Activated naive CD4-positive, alpha-beta T cell treated with anti-CD3 and anti-CD28 coated beads for 36 hours (primary cell): ENCODE results near the gene LRIG2. TPM values are rescaled to one million over a fixed set of nuclear protein-coding genes. Genes with fewer than 3 reads are reported as not detected.
A peak's percentile ranks its signal among the peaks of the same experiment; 100 is the strongest.
"Not testable (repeated sequence)": the region's sequence is repeated elsewhere in the genome, so short reads cannot be mapped to it uniquely, and the experiment has no call there.

Experiments used
- CTCF ChIA-PET: fragments of 350-600 bp; sonication (Branson Sonifier 250); formaldehyde crosslinking; loops from one replicate; lab custom pipeline; 2021; ENCODE audit warnings: antibody characterized with exemption; lab: Charles Lee
- DNase-seq: peaks from one replicate; pipeline ENCODE4 v3.0.0-alpha.2; 2020
- H3K27ac Mint-ChIP-seq: one replicate; pipeline ENCODE4 v1.8.0; 2021; ENCODE audit warnings: mild to moderate bottlenecking, mixed read lengths
- H3K27me3 Mint-ChIP-seq: one replicate; pipeline ENCODE4 v1.8.0; 2021; ENCODE audit warnings: low read depth, mixed read lengths
- H3K36me3 Mint-ChIP-seq: one replicate; pipeline ENCODE4 v1.8.0; 2021; ENCODE audit warnings: low read depth, mixed read lengths
- H3K4me1 Mint-ChIP-seq: one replicate; pipeline ENCODE4 v1.8.0; 2021; ENCODE audit warnings: low read depth, mixed read lengths
- H3K4me3 Mint-ChIP-seq: one replicate; pipeline ENCODE4 v1.8.0; 2021; ENCODE audit warnings: mild to moderate bottlenecking, moderate library complexity, mixed read lengths
- H3K9me3 Mint-ChIP-seq: one replicate; pipeline ENCODE4 v1.8.0; 2021; ENCODE audit warnings: mixed read lengths
- intact Hi-C: fragments of 100-400 bp; cut with micrococcal nuclease; formaldehyde crosslinking; loops from one replicate; pipeline ENCODE4 v1.15.1; 2023
- total RNA-seq, 2 experiments: library from RNA; stranded (reverse); gene quantifications; one replicate each; pipeline ENCODE4 v1.2.3, GENCODE V29; 2021

LRIG2 gene, protein sequence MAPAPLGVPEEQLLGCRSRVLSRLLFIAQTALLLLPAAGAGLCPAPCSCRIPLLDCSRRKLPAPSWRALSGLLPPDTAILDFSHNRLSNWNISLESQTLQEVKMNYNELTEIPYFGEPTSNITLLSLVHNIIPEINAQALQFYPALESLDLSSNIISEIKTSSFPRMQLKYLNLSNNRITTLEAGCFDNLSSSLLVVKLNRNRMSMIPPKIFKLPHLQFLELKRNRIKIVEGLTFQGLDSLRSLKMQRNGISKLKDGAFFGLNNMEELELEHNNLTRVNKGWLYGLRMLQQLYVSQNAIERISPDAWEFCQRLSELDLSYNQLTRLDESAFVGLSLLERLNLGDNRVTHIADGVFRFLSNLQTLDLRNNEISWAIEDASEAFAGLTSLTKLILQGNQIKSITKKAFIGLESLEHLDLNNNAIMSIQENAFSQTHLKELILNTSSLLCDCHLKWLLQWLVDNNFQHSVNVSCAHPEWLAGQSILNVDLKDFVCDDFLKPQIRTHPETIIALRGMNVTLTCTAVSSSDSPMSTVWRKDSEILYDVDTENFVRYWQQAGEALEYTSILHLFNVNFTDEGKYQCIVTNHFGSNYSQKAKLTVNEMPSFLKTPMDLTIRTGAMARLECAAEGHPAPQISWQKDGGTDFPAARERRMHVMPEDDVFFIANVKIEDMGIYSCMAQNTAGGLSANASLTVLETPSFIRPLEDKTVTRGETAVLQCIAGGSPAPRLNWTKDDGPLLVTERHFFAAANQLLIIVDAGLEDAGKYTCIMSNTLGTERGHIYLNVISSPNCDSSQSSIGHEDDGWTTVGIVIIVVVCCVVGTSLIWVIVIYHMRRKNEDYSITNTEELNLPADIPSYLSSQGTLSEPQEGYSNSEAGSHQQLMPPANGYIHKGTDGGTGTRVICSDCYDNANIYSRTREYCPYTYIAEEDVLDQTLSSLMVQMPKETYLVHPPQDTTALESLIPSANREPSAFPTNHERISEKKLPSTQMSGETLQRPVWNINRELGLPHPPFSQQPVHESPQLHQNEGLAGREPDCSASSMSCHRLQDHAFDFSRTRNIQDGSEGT
- 1 to 10 TPM; 7.7 to 9.1 TPM for total RNA-seq

DNA sequence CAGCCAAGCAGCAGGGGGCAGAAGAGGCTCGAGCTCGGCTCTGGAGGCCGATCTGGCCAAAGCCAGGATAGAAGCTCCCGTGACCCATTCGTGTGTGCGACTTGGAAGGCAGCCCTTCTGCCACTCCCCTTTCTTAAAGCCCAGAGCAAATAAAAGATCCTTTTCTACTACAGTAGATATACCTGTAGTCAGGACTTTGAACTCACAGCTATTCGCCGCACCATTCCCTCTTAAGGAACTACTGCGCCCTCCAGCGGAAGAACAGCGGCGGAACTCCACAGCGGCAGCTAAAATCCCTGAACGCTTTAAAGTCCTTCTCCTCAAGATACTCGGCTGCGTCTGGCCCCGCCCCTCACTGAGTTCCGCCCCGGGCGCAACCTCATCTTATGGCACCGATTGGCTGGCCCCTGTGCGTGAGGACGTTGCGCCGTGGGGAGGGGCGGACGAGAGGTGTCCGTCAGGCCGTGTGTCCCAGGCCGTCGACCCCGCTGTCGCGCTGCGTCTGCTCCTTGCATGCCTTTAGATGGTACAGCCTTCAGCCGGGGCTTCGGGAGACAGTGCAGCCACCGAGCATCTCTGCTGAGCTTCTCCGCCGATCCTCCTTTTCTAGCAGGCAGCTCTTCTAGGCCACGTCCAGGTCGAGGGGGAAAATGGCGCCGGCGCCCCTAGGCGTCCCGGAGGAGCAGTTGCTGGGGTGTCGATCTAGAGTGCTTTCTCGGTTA lies at the start of gene LRIG2:
Gene LRIG2, plus strand, starts transcription at position 442 of the 722 bp plus-strand sequence. Its CDS starts 209 bp downstream, at position 651.
- peak; percentile 99 for DNase-seq
- intact Hi-C loops, result loop anchor here (2.0 to 5.0 kb wide), 16 partner anchors 26 to 858 kb away; partner anchors contain the start of genes AP4B1, CAPZA1, DCLRE1B and MAGI3
- CTCF ChIA-PET, result interaction anchor here (0.5 to 2.8 kb wide), 62 partner anchors 9 to 1831 kb away, joined by 3 to 44 read pairs (median 4); partner anchors contain the start of genes PPM1J and SLC16A1
- Mint-ChIP-seq H3K27me3 (no peaks in the 10 kb centered on the region), H3K27ac (peak within 1 kb of the TSS; percentile 91), H3K4me1 (peaks cover 27% of the 10 kb centered on the region), H3K36me3 (peaks cover 5% of the 10 kb centered on the region), H3K9me3 (no peaks in the 10 kb centered on the region), H3K4me3 (peak within 1 kb of the TSS; percentile 94)

DNA sequence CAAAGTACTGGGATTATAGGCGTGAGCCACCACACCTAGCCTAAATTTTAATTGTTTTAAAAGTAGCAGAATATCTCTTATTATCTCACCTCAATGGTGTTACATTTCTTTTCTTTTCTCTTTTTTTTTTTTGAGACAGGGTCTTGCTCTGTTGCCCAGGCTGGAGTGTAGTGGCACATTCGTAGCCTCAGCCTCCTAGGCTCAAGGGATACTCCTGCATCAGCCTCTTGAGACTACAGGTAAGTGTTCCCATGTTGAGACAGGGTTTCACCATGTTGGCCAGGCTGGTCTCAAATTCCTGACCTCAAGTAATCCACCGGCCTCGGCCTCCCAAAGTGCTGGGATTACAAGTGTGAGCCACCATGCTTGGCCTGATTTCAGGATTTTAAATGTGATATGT lies 49.7 kb upstream of the LRIG2 start:
- H3K27ac Mint-ChIP-seq, H3K36me3 Mint-ChIP-seq, H3K4me1 Mint-ChIP-seq, H3K9me3 Mint-ChIP-seq, CTCF ChIA-PET, DNase-seq, H3K4me3 Mint-ChIP-seq, intact Hi-C loops, H3K27me3 Mint-ChIP-seq: not testable (repeated sequence)

DNA sequence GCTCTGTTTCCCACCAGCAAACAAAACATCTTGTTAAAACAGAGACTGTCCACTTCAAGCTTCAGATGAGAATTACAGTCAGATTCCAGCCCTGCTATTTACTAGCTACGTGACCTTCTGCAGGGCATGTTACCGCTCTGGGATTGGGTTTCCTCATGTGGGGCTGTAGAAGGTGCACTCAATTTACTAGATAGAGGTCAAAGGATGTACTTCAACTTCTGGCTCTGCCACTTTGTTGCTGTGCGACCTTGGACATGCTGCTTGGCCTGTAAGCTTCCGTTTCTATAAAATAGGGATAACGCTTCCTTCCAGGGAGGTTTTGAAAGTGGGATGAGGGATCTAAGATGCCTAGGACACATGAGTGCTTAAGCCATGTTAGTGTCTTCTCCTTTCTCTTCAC lies 46.0 kb upstream of the LRIG2 start:
- intact Hi-C loops, result no loop called here
- Mint-ChIP-seq H3K27me3 (no peaks in the 10 kb centered on the region), H3K4me1 (peaks cover 4% of the 10 kb centered on the region), H3K27ac (no peak overlapping the region), H3K4me3 (no peak overlapping the region), H3K36me3 (no peaks in the 10 kb centered on the region), H3K9me3 (no peaks in the 10 kb centered on the region)
- no peak for DNase-seq
- CTCF ChIA-PET, result no interaction called here

DNA sequence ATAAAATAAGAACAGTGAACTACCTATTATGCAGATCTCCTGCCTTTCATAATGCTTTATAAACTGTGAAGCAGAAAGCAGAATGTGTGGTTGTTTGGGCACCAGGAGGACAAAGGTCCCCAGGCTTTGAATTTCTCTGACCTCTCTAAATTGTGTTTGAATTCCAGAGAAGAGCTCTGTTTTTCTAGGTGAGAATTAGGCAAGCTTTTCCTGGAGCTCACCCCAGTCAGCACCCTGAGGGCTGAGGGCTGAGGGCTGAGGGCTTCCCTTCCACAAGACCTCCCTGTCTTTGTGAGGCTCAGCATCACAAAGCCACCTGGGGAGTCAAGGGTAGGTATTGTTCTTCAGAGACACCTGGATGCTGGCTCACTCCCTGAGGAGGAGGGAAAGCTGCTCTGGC lies 45.5 kb upstream of the LRIG2 start:
- no peaks in the 10 kb centered on the region for H3K36me3 Mint-ChIP-seq
- H3K27ac Mint-ChIP-seq, result no peak overlapping the region
- intact Hi-C loops, result no loop called here
- no peak for DNase-seq
- no peaks in the 10 kb centered on the region for H3K9me3 Mint-ChIP-seq
- H3K4me1 Mint-ChIP-seq, result peaks cover 4% of the 10 kb centered on the region
- H3K27me3 Mint-ChIP-seq, result no peaks in the 10 kb centered on the region
- CTCF ChIA-PET, result interaction anchor here (0.8 kb wide), 1 partner anchor 15 kb away, joined by 3 read pairs; no protein-coding TSS in a partner anchor
- no peak overlapping the region for H3K4me3 Mint-ChIP-seq

DNA sequence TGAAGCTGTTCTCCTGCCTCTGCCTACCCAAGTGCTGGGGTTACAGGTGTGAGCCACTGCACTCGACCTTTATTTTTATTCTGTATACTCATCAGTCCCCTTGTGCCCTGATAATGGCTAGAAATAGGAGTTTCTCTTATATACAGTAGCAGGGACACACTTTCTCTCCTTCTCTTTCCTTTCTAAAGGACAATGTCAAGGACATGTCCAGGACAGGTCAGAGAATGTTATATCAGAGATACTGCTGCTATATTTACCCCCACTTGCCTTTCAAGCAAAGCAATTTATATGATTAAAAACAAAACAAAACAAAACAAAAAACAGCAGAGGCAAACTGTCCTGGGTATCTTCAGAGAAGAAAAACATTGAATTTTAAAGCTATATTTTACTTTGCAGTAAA lies 43.2 kb upstream of the LRIG2 start:
- Mint-ChIP-seq H3K4me3 (no peak overlapping the region), H3K27ac (no peak overlapping the region), H3K36me3 (peaks cover 2% of the 10 kb centered on the region), H3K4me1 (peaks cover 4% of the 10 kb centered on the region), H3K27me3 (no peaks in the 10 kb centered on the region), H3K9me3 (no peaks in the 10 kb centered on the region)
- DNase-seq, result no peak
- CTCF ChIA-PET, result no interaction called here
- intact Hi-C loops, result no loop called here

DNA sequence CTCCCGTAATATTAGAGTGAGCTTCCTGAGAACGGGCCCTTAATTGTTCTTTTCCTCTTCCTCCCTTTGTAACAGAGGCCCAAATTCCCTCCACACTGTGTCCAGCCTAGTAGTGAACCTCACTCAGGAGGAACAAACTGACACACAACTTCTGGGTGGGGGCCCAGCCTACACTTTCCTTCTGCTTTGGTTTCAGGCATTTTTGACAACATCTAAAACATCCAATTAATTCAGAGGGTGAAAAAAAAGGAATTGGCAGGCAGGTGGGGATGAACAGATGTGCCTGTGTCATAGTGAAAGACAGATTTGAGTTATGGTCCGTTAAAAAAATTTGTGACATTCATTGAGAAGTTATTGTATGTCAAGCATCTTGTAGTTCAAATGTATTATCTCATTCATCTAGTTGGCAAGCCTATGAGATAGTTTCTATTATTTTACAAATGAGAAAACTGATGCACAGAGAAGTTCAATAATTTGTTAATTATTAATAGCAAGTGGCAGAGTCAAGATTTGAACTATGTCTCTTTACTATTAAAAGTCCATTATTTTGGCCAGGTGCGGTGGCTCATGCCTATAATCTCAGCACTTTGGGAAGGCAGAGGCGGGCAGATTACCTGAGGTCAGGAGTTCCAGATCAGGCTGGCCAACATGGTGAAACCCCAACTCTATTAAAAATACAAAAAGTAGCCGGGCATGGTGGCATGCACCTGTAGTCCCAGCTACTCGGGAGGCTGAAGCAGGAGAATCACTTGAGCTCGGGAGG lies 41.6 kb upstream of the LRIG2 start:
- DNase-seq, result no peak
- CTCF ChIA-PET, result no interaction called here
- Mint-ChIP-seq H3K4me1 (peaks cover 4% of the 10 kb centered on the region), H3K4me3 (no peak overlapping the region), H3K36me3 (peaks cover 2% of the 10 kb centered on the region), H3K27ac (no peak overlapping the region), H3K9me3 (no peaks in the 10 kb centered on the region), H3K27me3 (no peaks in the 10 kb centered on the region)
- intact Hi-C loops, result no loop called here

DNA sequence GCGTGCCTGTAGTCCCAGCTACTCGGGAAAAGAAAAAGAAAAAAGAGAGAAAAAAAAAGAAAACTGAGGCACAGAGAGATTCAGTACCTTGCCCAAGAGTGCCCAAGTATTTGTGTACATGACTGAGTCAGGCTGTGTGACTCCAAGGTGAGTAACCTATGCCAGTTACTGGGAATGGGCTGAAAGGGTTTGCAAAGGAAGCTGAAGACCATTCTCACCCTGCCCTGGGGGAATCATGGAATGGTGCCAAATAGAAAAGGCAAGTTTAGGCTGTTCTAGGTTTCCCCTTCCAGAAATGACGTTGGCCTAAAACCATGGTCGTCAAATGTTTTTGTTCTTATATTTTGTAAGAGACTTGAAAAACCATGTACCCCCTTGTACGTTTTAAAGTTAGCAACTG lies 37.9 kb upstream of the LRIG2 start:
- Mint-ChIP-seq H3K4me1 (peaks cover 4% of the 10 kb centered on the region), H3K4me3 (no peak overlapping the region), H3K27ac (no peak overlapping the region), H3K27me3 (no peaks in the 10 kb centered on the region), H3K9me3 (no peaks in the 10 kb centered on the region), H3K36me3 (peaks cover 2% of the 10 kb centered on the region)
- no peak for DNase-seq
- CTCF ChIA-PET, result interaction anchor here (1.1 to 1.7 kb wide), 2 partner anchors 22 to 38 kb away, joined by 3 to 4 read pairs; partner anchors contain the start of gene LRIG2
- intact Hi-C loops, result no loop called here

DNA sequence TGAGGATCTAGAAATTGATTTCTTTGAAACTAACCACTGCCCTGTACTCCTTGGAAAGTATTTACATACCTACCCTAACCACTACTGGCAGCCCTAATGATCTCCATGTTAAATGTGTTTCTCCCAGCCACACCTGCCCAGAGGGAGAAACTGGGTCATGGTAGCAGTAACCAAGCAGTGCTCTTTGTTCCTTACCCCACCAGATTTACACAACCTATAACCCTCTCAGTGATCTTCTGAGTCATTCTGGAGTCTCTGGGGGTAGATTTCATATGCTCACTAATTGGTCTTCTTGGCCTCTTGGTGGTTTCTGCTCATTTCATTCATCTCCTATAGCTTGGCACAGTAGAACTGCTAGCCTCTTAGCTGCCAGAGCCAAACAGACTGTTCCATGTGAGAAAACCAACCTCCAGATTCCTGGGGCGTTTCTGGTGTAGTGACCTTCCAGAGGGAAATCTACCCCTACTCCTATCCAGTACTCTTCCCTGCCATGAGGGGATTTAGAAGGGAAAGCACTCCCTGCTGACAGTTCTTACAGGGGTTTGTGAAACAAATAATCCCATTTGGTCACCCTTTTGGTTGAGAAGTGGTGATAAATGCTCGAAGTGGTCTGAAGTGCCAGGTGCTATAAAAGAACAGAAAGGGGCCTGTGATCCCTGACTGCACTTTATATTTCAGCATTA lies 36.2 kb upstream of the LRIG2 start:
- CTCF ChIA-PET, result no interaction called here
- intact Hi-C loops, result no loop called here
- H3K36me3 Mint-ChIP-seq, result peaks cover 2% of the 10 kb centered on the region

DNA sequence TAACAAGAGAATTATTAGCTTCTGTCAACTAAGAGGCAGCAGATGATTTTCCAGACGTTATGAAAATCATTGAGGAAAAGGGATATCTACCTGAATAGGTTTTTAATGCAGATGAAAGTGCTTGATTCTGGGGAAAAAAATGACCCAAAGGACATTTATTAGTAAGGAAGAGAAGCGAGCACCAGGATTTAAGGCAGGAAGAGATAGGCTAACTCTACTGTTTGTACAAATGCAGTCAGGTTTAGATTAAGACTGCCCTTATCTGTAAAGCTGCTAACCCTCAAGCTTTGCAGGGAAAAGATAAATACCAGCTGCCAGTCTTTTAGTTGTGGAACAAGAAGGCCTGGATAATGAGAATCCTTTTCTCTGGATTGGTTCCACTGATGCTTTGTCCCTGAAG lies 33.0 kb upstream of the LRIG2 start:
- Mint-ChIP-seq H3K4me3 (no peak overlapping the region), H3K27ac (no peak overlapping the region), H3K9me3 (no peaks in the 10 kb centered on the region), H3K27me3 (peaks cover 2% of the 10 kb centered on the region), H3K36me3 (no peaks in the 10 kb centered on the region), H3K4me1 (peaks cover 16% of the 10 kb centered on the region)
- CTCF ChIA-PET, result no interaction called here
- intact Hi-C loops, result no loop called here
- no peak for DNase-seq

More for the DNA sequence above, 36.2 kb upstream of the LRIG2 start:
- Mint-ChIP-seq H3K4me1 (peaks cover 3% of the 10 kb centered on the region), H3K27me3 (no peaks in the 10 kb centered on the region), H3K4me3 (no peak overlapping the region), H3K9me3 (no peaks in the 10 kb centered on the region), H3K27ac (no peak overlapping the region)
- no peak for DNase-seq

DNA sequence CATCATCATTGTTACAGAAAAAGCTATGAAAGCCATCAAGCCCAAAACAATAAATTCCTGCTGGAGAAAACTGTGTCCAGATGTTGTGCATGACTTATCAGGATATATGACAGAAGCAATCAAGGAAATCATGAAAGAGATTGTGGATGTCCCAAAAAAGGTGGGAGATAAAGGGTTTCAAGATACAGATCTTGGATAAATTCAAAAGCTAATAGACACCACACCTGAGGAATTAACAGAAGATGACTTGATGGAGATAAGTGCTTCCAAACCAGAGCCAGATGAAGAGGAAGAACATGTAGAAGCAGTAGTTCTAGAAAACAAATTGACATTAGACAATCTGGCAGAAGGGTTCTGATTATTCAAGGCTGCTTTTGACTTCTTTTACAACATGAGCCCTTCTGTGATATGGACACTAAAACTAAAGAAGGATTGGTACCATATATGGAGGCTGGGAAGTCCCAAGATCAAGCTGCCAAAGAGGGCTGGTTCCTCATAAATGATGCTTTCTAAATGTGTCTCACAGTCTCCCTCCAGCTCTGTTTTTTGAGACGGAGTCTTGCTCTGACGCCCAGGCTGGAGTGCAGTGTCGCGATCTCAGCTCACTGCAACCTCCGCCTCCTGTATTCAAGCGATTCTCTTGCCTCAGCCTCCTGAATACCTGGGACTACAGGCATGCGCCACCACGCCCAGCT lies 32.1 kb upstream of the LRIG2 start:
- Mint-ChIP-seq H3K27me3 (peaks cover 2% of the 10 kb centered on the region), H3K4me1 (peaks cover 16% of the 10 kb centered on the region)
- CTCF ChIA-PET, result interaction anchor here (2.5 to 3.0 kb wide), 2 partner anchors 32 to 161 kb away, joined by 13 to 26 read pairs; partner anchors contain the start of gene LRIG2

More for the DNA sequence above, 32.1 kb upstream of the LRIG2 start:
- Mint-ChIP-seq H3K27ac (no peak overlapping the region), H3K4me3 (no peak overlapping the region), H3K36me3 (no peaks in the 10 kb centered on the region), H3K9me3 (no peaks in the 10 kb centered on the region)
- DNase-seq, result no peak
- intact Hi-C loops, result no loop called here
